MCF 10A (cell line): Measurements from ENCODE around the gene SRGAP3. TPM values are rescaled to one million over a fixed set of nuclear protein-coding genes. Genes with fewer than 3 reads are reported as not detected.

Experiments used
- BruUV-seq: library from RNA; stranded (reverse); fragments of 400-500 nt; replicated peaks from 2 replicates; lab custom pipeline; 2021; lab: Mats Ljungman, UMichigan
- CTCF ChIA-PET: fragments of 300-600 bp; sonication (Branson Sonifier 250); formaldehyde crosslinking; extraction: SDS; loops from one replicate; lab custom pipeline; 2021; ENCODE audit warnings: antibody characterized with exemption, inconsistent platforms; lab: Yijun Ruan, JAX
- POLR2A ChIA-PET: fragments of 300-600, 350-650 bp; sonication (Branson Sonifier 250); formaldehyde crosslinking; extraction: SDS; loops from one replicate; lab custom pipeline; 2020; ENCODE audit warnings: antibody characterized with exemption, inconsistent platforms; lab: Yijun Ruan, JAX
- DNase-seq: peaks from one replicate; pipeline ENCODE4 v3.0.0-alpha.2; 2018; ENCODE audit not compliant: unreplicated experiment
- H3K27ac Mint-ChIP-seq: one replicate; pipeline ENCODE4 v1.8.0; 2022; ENCODE audit warnings: mild to moderate bottlenecking, low read depth, mixed read lengths; ENCODE audit not compliant: unreplicated experiment
- H3K27me3 Mint-ChIP-seq: one replicate; pipeline ENCODE4 v1.8.0; 2022; ENCODE audit warnings: mixed read lengths; ENCODE audit not compliant: insufficient read depth, unreplicated experiment
- H3K36me3 Mint-ChIP-seq: one replicate; pipeline ENCODE4 v1.8.0; 2022; ENCODE audit warnings: mild to moderate bottlenecking, moderate library complexity, mixed read lengths; ENCODE audit not compliant: insufficient read depth, unreplicated experiment
- H3K4me1 Mint-ChIP-seq: one replicate; pipeline ENCODE4 v1.8.0; 2022; ENCODE audit warnings: mixed read lengths; ENCODE audit not compliant: insufficient read depth, unreplicated experiment
- H3K4me3 Mint-ChIP-seq: one replicate; pipeline ENCODE4 v1.8.0; 2022; ENCODE audit warnings: mild to moderate bottlenecking, moderate library complexity, mixed read lengths; ENCODE audit not compliant: unreplicated experiment
- H3K9me3 Mint-ChIP-seq: one replicate; pipeline ENCODE4 v1.8.0; 2022; ENCODE audit warnings: mixed read lengths; ENCODE audit not compliant: unreplicated experiment
- CTCF ChIP-seq: fragments of 200-600 bp; IDR thresholded peaks from one replicate; pipeline ENCODE4 v1.8.0; 2022; ENCODE audit warnings: antibody characterized with exemption, mild to moderate bottlenecking; ENCODE audit not compliant: unreplicated experiment
- intact Hi-C: fragments of 100-400 bp; cut with micrococcal nuclease; formaldehyde crosslinking; loops from 2 replicates; pipeline ENCODE4 v1.14.1; 2022
- total RNA-seq: library from RNA; stranded (reverse); gene quantifications from 2 replicates; pipeline ENCODE4 v1.2.3, GENCODE V29; 2022

The SRGAP3 gene
- total RNA-seq, 1 experiment from 2014 or later, result 19.8 TPM

- intact Hi-C loops, result no loop called here
- no peak for DNase-seq
- no peaks in the 10 kb centered on the region for H3K9me3 Mint-ChIP-seq
- no peak overlapping the region for H3K27ac Mint-ChIP-seq
- H3K4me3 Mint-ChIP-seq, result no peak overlapping the region
- ChIA-PET POLR2A (interaction anchor here (1.3 kb wide), 1 partner anchor 16 kb away, joined by 3 read pairs; no protein-coding TSS in a partner anchor), CTCF (interaction anchor here (0.6 to 0.7 kb wide), 2 partner anchors 36 to 1021 kb away, joined by 3 to 5 read pairs; no protein-coding TSS in a partner anchor)
- H3K27me3 Mint-ChIP-seq, result no peaks in the 10 kb centered on the region
- no peaks in the 10 kb centered on the region for H3K36me3 Mint-ChIP-seq
- no TSS peak for BruUV-seq
- H3K4me1 Mint-ChIP-seq, result no peaks in the 10 kb centered on the region
- no peak for TF ChIP-seq CTCF
These were observed 46.1 kb downstream of the SRGAP3 start for GRCh38 chr3:9203317-9203716.

- POLR2A ChIA-PET, result interaction anchor here (1.3 kb wide), 1 partner anchor 15 kb away, joined by 3 read pairs; no protein-coding TSS in a partner anchor
- Mint-ChIP-seq H3K4me3 (no peak overlapping the region), H3K4me1 (no peaks in the 10 kb centered on the region), H3K27ac (no peak overlapping the region), H3K27me3 (no peaks in the 10 kb centered on the region), H3K9me3 (no peaks in the 10 kb centered on the region), H3K36me3 (no peaks in the 10 kb centered on the region)
- intact Hi-C loops, result no loop called here
- no peak for DNase-seq
- no peak for TF ChIP-seq CTCF
- no TSS peak for BruUV-seq
- CTCF ChIA-PET, result interaction anchor here (0.6 kb wide), 1 partner anchor 1021 kb away, joined by 3 read pairs; no protein-coding TSS in a partner anchor
These were observed 46.9 kb downstream of the SRGAP3 start for GRCh38 chr3:9202546-9202945.

- TF ChIP-seq CTCF, result no peak
- POLR2A ChIA-PET, result no interaction called here
- CTCF ChIA-PET, result interaction anchor here (1.1 to 1.2 kb wide), 2 partner anchors 11 to 13 kb away, joined by 3 to 4 read pairs; no protein-coding TSS in a partner anchor
- no peak for DNase-seq
- H3K27ac Mint-ChIP-seq, result no peak overlapping the region
- H3K36me3 Mint-ChIP-seq, result no peaks in the 10 kb centered on the region
- no peak overlapping the region for H3K4me3 Mint-ChIP-seq
- H3K9me3 Mint-ChIP-seq, result no peaks in the 10 kb centered on the region
- H3K4me1 Mint-ChIP-seq, result no peaks in the 10 kb centered on the region
- BruUV-seq, result no TSS peak
- intact Hi-C loops, result no loop called here
- no peaks in the 10 kb centered on the region for H3K27me3 Mint-ChIP-seq
These were observed 47.5 kb downstream of the SRGAP3 start for GRCh38 chr3:9201955-9202354.

- Mint-ChIP-seq H3K27ac (no peak overlapping the region), H3K4me1 (no peaks in the 10 kb centered on the region), H3K27me3 (no peaks in the 10 kb centered on the region), H3K9me3 (no peaks in the 10 kb centered on the region), H3K36me3 (no peaks in the 10 kb centered on the region), H3K4me3 (no peak overlapping the region)
- BruUV-seq, result no TSS peak
- intact Hi-C loops, result no loop called here
- POLR2A ChIA-PET, result interaction anchor here (0.7 to 2.1 kb wide), 3 partner anchors 10 to 60 kb away, joined by 3 to 7 read pairs (median 4); no protein-coding TSS in a partner anchor
- no peak for DNase-seq
- CTCF ChIA-PET, result interaction anchor here (0.9 to 1.2 kb wide), 3 partner anchors 10 to 213 kb away, joined by 3 to 4 read pairs (median 4); no protein-coding TSS in a partner anchor
- TF ChIP-seq CTCF, result no peak
These were observed 48.2 kb downstream of the SRGAP3 start for GRCh38 chr3:9201266-9201665.
